CD8-positive, alpha-beta memory T cell (primary cell): Measurements from ENCODE around the gene GPC6. TPM values are rescaled to one million over a fixed set of nuclear protein-coding genes. Genes with fewer than 3 reads are reported as not detected.

Experiments used
- CTCF ChIA-PET: fragments of 350-600 bp; sonication (Branson Sonifier 250); formaldehyde crosslinking; loops from one replicate; lab custom pipeline; 2021; ENCODE audit warnings: antibody characterized with exemption; lab: Charles Lee
- POLR2A ChIA-PET: fragments of 350-600 bp; sonication (Branson Sonifier 250); formaldehyde crosslinking; loops from one replicate; lab custom pipeline; 2021; ENCODE audit warnings: antibody characterized with exemption; lab: Charles Lee
- DNase-seq, 5 donors: peaks; one replicate each; pipeline versions ENCODE4 v3.0.0 to v3.0.0-alpha.2; 2020 to 2022; ENCODE audit warnings: mixed read lengths in 1 of 5
- H3K27ac ChIP-seq: one replicate; pipeline ENCODE4 v1.7.0; 2013; ENCODE audit warnings: low read depth, mild to moderate bottlenecking, low read length, moderate library complexity
- H3K27me3 ChIP-seq: 2 replicates; pipeline ENCODE4 v1.7.0; 2013; ENCODE audit warnings: low read length, mild to moderate bottlenecking; ENCODE audit not compliant: insufficient read depth, poor library complexity, severe bottlenecking
- H3K36me3 ChIP-seq: 2 replicates; pipeline ENCODE4 v1.7.0; 2013; ENCODE audit warnings: mild to moderate bottlenecking, low read length, moderate library complexity; ENCODE audit not compliant: insufficient read depth
- H3K4me1 ChIP-seq: 2 replicates; pipeline ENCODE4 v1.7.0; 2013; ENCODE audit warnings: mild to moderate bottlenecking, low read length, moderate library complexity; ENCODE audit not compliant: insufficient read depth
- H3K4me3 ChIP-seq: 2 replicates; pipeline ENCODE4 v1.7.0; 2013; ENCODE audit warnings: mild to moderate bottlenecking, low read length
- H3K9me3 ChIP-seq: 2 replicates; pipeline ENCODE4 v1.7.0; 2013; ENCODE audit warnings: mild to moderate bottlenecking, low read length
- H3K27ac Mint-ChIP-seq, 8 donors: one replicate each; pipeline ENCODE4 v1.8.0; 2020 to 2021; ENCODE audit warnings: mixed read lengths in 8 of 8, mild to moderate bottlenecking in 6 of 8, inconsistent platforms in 3 of 8, moderate library complexity in 3 of 8
- H3K27me3 Mint-ChIP-seq, 2 donors: one replicate each; pipeline ENCODE4 v1.8.0; 2020 to 2021; ENCODE audit warnings: mixed read lengths in 2 of 2, mild to moderate bottlenecking in 1 of 2, moderate library complexity in 1 of 2
- H3K36me3 Mint-ChIP-seq, 3 donors: one replicate each; pipeline ENCODE4 v1.8.0; 2020 to 2021; ENCODE audit warnings: mixed read lengths in 3 of 3, inconsistent platforms in 1 of 3, mild to moderate bottlenecking in 1 of 3
- H3K4me1 Mint-ChIP-seq, 3 donors: one replicate each; pipeline ENCODE4 v1.8.0; 2020 to 2021; ENCODE audit warnings: mixed read lengths in 3 of 3, inconsistent platforms in 1 of 3, mild to moderate bottlenecking in 1 of 3
- H3K4me3 Mint-ChIP-seq, 7 donors: one replicate each; pipeline ENCODE4 v1.8.0; 2020 to 2021; ENCODE audit warnings: mixed read lengths in 7 of 7, mild to moderate bottlenecking in 6 of 7, moderate library complexity in 4 of 7, inconsistent platforms in 2 of 7
- H3K9me3 Mint-ChIP-seq, 5 donors: one replicate each; pipeline ENCODE4 v1.8.0; 2020 to 2022; ENCODE audit warnings: mixed read lengths in 5 of 5, mild to moderate bottlenecking in 3 of 5, moderate library complexity in 2 of 5, inconsistent platforms in 1 of 5
- polyA plus RNA-seq: library from polyadenylated mRNA; unstranded; fragments of 300-500 nt; fragmentation: Illumina TruSeq; gene quantifications from one replicate; pipeline ENCODE4 v1.2.3, GENCODE V29; 2021
- total RNA-seq, 2 experiments: library from RNA; stranded (reverse); gene quantifications; one replicate each; pipeline ENCODE4 v1.2.3, GENCODE V29; 2021

The GPC6 gene
- total and polyA plus RNA-seq, 3 experiments from 2014 or later: not detected

GRCh38 chr13:94214121-94214520 is 987.5 kb downstream of the GPC6 start:
- H3K9me3 Mint-ChIP-seq: no peaks in the 10 kb centered on the region
- Histone ChIP-seq H3K4me1 (no peaks in the 10 kb centered on the region), H3K4me3 (no peak overlapping the region), H3K27me3 (no peaks in the 10 kb centered on the region), H3K36me3 (no peaks in the 10 kb centered on the region), H3K9me3 (no peaks in the 10 kb centered on the region), H3K27ac (no peak overlapping the region)
- peaks cover 3 to 5% (median 5%) of the 10 kb centered on the region in 3 donors for H3K4me1 Mint-ChIP-seq
- H3K4me3 Mint-ChIP-seq: no peak overlapping the region
- ChIA-PET CTCF (no interaction called here), POLR2A (no interaction called here)
- no peak overlapping the region for H3K27ac Mint-ChIP-seq
- no peak for DNase-seq
- no peaks in the 10 kb centered on the region for H3K36me3 Mint-ChIP-seq
- H3K27me3 Mint-ChIP-seq: peaks cover 0 to 3% of the 10 kb centered on the region in 2 donors

DNA sequence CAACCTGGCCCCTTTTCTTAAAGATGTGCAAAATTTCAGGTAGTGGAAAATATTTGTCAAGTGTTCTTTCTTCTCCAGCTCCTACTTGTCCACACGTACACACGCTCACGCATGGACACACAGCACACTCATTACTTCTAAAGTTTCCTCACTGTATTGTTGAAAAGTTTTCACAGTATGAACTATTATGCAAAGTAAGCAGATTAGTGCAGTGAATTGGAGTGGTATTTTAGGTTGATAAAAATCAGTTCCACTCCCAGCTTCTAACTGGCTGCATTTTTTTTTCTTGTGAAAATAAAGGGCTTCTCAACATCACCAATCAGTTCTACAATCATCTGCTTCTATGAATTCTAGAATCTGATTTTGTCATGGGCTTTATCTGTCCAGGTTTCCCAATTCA is 988.4 kb downstream of the GPC6 start:
- CTCF ChIA-PET: no interaction called here
- Histone ChIP-seq H3K9me3 (no peaks in the 10 kb centered on the region), H3K4me1 (no peaks in the 10 kb centered on the region), H3K36me3 (no peaks in the 10 kb centered on the region), H3K27ac (no peak overlapping the region), H3K4me3 (no peak overlapping the region), H3K27me3 (no peaks in the 10 kb centered on the region)
- DNase-seq: no peak
- H3K27ac Mint-ChIP-seq: no peak overlapping the region
- H3K27me3 Mint-ChIP-seq: peaks cover 0 to 3% of the 10 kb centered on the region in 2 donors
- no peaks in the 10 kb centered on the region for H3K9me3 Mint-ChIP-seq
- H3K4me3 Mint-ChIP-seq: no peak overlapping the region
- no peaks in the 10 kb centered on the region for H3K36me3 Mint-ChIP-seq
- H3K4me1 Mint-ChIP-seq: peaks cover 3 to 5% (median 5%) of the 10 kb centered on the region in 3 donors
- POLR2A ChIA-PET: no interaction called here

- DNase-seq: no peak
- CTCF ChIA-PET: no interaction called here
- Histone ChIP-seq H3K4me1 (no peaks in the 10 kb centered on the region), H3K27me3 (no peaks in the 10 kb centered on the region), H3K36me3 (no peaks in the 10 kb centered on the region), H3K4me3 (no peak overlapping the region), H3K27ac (no peak overlapping the region), H3K9me3 (no peaks in the 10 kb centered on the region)
- Mint-ChIP-seq H3K9me3 (no peaks in the 10 kb centered on the region), H3K27me3 (peaks cover 0 to 3% of the 10 kb centered on the region in 2 donors), H3K4me1 (no peaks in the 10 kb centered on the region), H3K36me3 (no peaks in the 10 kb centered on the region), H3K4me3 (no peak overlapping the region), H3K27ac (no peak overlapping the region)
- POLR2A ChIA-PET: no interaction called here
Measured at GRCh38 chr13:94216476-94216875, 989.9 kb downstream of the GPC6 start.

- Histone ChIP-seq H3K4me1 (no peaks in the 10 kb centered on the region), H3K27ac (no peak overlapping the region), H3K27me3 (no peaks in the 10 kb centered on the region), H3K9me3 (no peaks in the 10 kb centered on the region), H3K36me3 (no peaks in the 10 kb centered on the region), H3K4me3 (no peak overlapping the region)
- CTCF ChIA-PET: no interaction called here
- H3K27ac Mint-ChIP-seq: no peak overlapping the region
- no peaks in the 10 kb centered on the region for H3K36me3 Mint-ChIP-seq
- peaks cover 2 to 3% of the 10 kb centered on the region in 2 donors for H3K27me3 Mint-ChIP-seq
- no peaks in the 10 kb centered on the region for H3K4me1 Mint-ChIP-seq
- DNase-seq: no peak
- POLR2A ChIA-PET: no interaction called here
- no peaks in the 10 kb centered on the region for H3K9me3 Mint-ChIP-seq
- no peak overlapping the region for H3K4me3 Mint-ChIP-seq
Measured at GRCh38 chr13:94217370-94217769, 990.8 kb downstream of the GPC6 start.

DNA sequence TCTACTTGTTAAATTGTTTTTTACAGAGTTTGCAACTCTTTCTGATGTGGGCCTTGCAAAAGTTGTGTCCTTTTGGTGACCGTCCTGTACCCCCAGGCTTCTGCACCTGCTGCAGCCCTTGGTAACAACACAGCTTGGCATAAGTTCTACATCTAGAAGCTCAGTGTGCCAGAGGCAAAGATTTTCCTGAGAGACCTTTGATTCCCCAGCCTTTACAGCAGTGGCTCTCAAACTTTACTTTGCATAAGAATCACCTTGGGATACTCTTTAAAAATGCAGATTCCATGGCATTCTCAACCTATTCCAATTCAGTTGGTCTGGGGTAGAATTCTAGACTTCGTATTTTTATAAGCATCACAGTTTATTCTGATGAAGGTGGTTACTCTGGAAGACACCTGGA is 991.9 kb downstream of the GPC6 start:
- no peak for DNase-seq
- Mint-ChIP-seq H3K36me3 (no peaks in the 10 kb centered on the region), H3K4me3 (no peak overlapping the region), H3K9me3 (no peaks in the 10 kb centered on the region), H3K27me3 (peaks cover 5 to 8% of the 10 kb centered on the region in 2 donors), H3K4me1 (no peaks in the 10 kb centered on the region), H3K27ac (peak overlapping the region in 1 of 8 donors; percentile 32)
- H3K36me3 ChIP-seq: no peaks in the 10 kb centered on the region
- ChIA-PET CTCF (no interaction called here), POLR2A (no interaction called here)
- no peaks in the 10 kb centered on the region for H3K4me1 ChIP-seq
- no peak overlapping the region for H3K27ac ChIP-seq
- H3K27me3 ChIP-seq: no peaks in the 10 kb centered on the region
- H3K9me3 ChIP-seq: no peaks in the 10 kb centered on the region
- H3K4me3 ChIP-seq: no peak overlapping the region

GRCh38 chr13:94218951-94219350 is 992.3 kb downstream of the GPC6 start:
- no peak for DNase-seq
- no peaks in the 10 kb centered on the region for H3K9me3 Mint-ChIP-seq
- POLR2A ChIA-PET: no interaction called here

GRCh38 chr13:94224670-94225069 is 998.1 kb downstream of the GPC6 start:
- Mint-ChIP-seq H3K9me3 (no peaks in the 10 kb centered on the region), H3K27ac (no peak overlapping the region), H3K4me3 (no peak overlapping the region), H3K36me3 (no peaks in the 10 kb centered on the region), H3K27me3 (peaks cover 5 to 18% of the 10 kb centered on the region in 2 donors), H3K4me1 (no peaks in the 10 kb centered on the region)
- H3K36me3 ChIP-seq: no peaks in the 10 kb centered on the region
- ChIA-PET POLR2A (no interaction called here), CTCF (no interaction called here)
- no peak overlapping the region for H3K27ac ChIP-seq
- no peak overlapping the region for H3K4me3 ChIP-seq
- H3K4me1 ChIP-seq: no peaks in the 10 kb centered on the region
- no peaks in the 10 kb centered on the region for H3K9me3 ChIP-seq
- no peaks in the 10 kb centered on the region for H3K27me3 ChIP-seq
- DNase-seq: no peak

More at GRCh38 chr13:94218951-94219350, 992.3 kb downstream of the GPC6 start:
- no peaks in the 10 kb centered on the region for H3K4me1 Mint-ChIP-seq
- H3K36me3 Mint-ChIP-seq: no peaks in the 10 kb centered on the region
- Histone ChIP-seq H3K27me3 (no peaks in the 10 kb centered on the region), H3K27ac (no peak overlapping the region), H3K4me3 (no peak overlapping the region), H3K9me3 (no peaks in the 10 kb centered on the region), H3K36me3 (no peaks in the 10 kb centered on the region), H3K4me1 (no peaks in the 10 kb centered on the region)
- H3K27me3 Mint-ChIP-seq: peaks cover 5 to 10% of the 10 kb centered on the region in 2 donors
- H3K27ac Mint-ChIP-seq: no peak overlapping the region
- H3K4me3 Mint-ChIP-seq: no peak overlapping the region
- CTCF ChIA-PET: no interaction called here

DNA sequence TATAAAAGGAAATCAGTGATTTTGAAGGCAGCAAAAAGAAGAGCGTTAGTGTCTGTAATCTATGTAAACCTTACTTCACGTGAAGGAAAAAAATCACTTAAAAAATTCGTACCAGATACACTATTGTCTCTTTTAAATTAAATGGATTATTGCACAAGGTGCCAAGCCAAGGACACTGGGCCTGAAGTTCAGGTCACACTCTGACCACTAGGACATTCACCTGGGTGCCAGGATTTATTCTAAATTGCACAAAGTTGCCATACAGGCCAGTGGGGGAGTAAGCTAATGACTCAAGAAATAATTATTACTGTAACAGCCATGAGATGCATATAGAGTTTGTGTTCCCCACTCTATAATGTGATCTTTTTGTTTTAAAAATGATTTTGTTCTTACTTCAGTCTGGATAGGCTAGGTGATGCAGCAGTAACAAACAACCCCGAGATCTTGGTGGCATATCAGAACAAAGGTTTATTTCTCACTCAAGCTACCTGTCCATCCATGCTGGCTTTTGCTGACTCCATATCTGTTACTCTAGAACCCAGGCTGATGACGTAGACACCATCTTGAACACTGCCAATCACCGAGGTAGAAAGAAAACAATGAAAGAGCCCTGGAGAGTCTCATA is 1000.8 kb downstream of the GPC6 start:
- Histone ChIP-seq H3K36me3 (no peaks in the 10 kb centered on the region), H3K27me3 (no peaks in the 10 kb centered on the region), H3K4me3 (no peak overlapping the region), H3K9me3 (no peaks in the 10 kb centered on the region), H3K4me1 (no peaks in the 10 kb centered on the region), H3K27ac (no peak overlapping the region)
- ChIA-PET CTCF (no interaction called here), POLR2A (no interaction called here)
- H3K27me3 Mint-ChIP-seq: peaks cover 3 to 21% of the 10 kb centered on the region in 2 donors
- no peak for DNase-seq
- H3K4me1 Mint-ChIP-seq: no peaks in the 10 kb centered on the region
- H3K9me3 Mint-ChIP-seq: no peaks in the 10 kb centered on the region
- H3K36me3 Mint-ChIP-seq: no peaks in the 10 kb centered on the region
- H3K27ac Mint-ChIP-seq: peak overlapping the region in 1 of 8 donors; percentile 29
- no peak overlapping the region for H3K4me3 Mint-ChIP-seq
